Measurements from ENCODE around the gene ADD1.
A peak's percentile ranks its signal among the peaks of the same experiment; 100 is the strongest.

The ADD1 gene

DNA sequence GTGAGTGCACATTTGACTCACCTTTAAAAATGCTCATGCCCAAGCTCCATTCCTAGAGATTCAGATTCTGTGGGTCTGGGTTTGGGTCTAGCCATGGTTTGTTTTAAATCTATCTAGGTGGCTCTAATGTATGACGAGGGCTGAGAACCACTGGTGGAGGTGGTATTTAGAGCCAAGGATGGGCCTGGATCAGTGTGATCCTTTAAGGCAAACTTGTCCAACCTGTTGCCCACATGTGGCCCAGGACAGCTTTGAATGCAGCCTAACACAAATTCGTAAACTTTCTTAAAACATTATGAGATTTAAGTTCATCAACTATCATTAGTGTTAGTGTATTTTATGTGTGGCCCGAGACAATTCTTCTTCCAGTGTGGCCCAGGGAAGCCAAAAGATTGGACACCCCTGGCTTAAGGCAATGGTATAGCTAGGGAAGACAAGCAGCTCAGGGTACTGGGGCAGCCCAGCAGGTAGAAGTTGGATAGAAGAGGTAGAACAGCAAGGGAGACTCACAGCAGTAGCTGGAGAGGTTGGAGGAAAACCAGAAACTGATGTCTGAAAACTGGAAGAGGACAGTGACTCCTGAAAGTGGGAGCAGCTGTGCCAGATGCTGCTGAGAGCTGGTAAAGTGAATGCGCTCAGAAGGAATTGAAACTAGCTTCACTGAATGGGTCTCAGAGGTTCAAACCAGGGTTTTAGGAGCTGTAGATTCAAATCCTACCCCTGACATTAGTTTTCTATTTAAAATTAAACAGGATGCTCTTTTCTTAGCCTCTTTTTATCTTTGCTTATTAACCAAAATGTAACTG is 18.2 kb downstream of the ADD1 start:
- Histone ChIP-seq H3K36me3 (ENCODE audit: insufficient read depth, low read depth, low read length) (no peaks in the 10 kb centered on the region), H3K4me1 (ENCODE audit: insufficient read depth, low read length) (peaks cover 32% of the 10 kb centered on the region), H3K4me3 (ENCODE audit: low read length) (0 out of 2 replicates have a peak overlapping the region, but pooled peaks have one; percentile 0), H3K27ac (ENCODE audit: low read length) (no peak overlapping the region), H3K27me3 (ENCODE audit: insufficient read depth, low read length) (no peaks in the 10 kb centered on the region), H3K9ac (ENCODE audit: low read depth, low read length) (no peak overlapping the region), H3K9me3 (ENCODE audit: insufficient read depth, low read depth, low read length) (no peaks in the 10 kb centered on the region)

DNA sequence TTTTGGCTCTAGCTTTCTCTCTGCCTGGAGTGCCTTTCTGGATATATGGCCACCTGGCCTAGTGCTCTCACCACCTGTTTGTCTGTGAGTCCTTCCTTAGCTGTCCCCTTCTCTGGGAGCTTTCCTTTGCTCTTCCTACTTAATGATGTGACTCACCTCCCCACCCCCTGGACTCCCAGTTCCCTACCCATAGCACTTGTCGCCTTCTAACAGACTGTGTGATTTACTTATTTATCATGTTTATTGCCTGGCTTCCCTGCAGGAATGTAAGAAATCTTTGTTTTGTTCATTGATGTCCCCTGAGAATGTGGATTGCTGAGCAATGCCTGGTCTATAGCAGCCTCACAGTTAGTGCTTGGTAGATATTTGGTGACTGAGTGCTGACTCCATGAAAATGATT is 18.9 kb downstream of the ADD1 start:
- H3K9me3 ChIP-seq (ENCODE audit: insufficient read depth, low read depth, low read length) = no peaks in the 10 kb centered on the region
- H3K27ac ChIP-seq (ENCODE audit: low read length) = no peak overlapping the region
- H3K36me3 ChIP-seq (ENCODE audit: insufficient read depth, low read depth, low read length) = no peaks in the 10 kb centered on the region
- H3K4me3 ChIP-seq (ENCODE audit: low read length) = 0 out of 2 replicates have a peak overlapping the region, but pooled peaks have one; percentile 0
- H3K27me3 ChIP-seq (ENCODE audit: insufficient read depth, low read length) = no peaks in the 10 kb centered on the region
- H3K4me1 ChIP-seq (ENCODE audit: insufficient read depth, low read length) = peaks cover 38% of the 10 kb centered on the region
- H3K9ac ChIP-seq (ENCODE audit: low read depth, low read length) = no peak overlapping the region

DNA sequence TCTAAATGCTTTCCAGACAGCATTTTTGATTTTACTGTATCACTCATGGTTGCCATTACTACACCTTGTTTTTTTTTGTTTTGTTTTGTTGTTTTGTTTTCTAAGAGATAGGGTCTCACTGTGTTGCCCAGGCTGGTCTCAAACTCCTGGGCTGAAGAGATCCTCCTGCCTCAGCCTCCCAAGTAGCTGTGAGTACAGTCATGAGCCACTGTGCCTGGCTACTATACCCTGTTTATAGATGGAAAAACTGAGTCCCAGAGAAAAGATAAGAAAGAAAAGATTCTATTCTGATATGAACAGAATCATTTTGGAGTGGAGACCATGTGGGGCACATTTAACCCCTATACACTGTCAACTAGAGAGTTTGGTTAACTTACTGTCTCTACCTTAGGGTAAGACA is 20.0 kb downstream of the ADD1 start:
- Histone ChIP-seq H3K4me1 (ENCODE audit: insufficient read depth, low read length) (peaks cover 48% of the 10 kb centered on the region), H3K36me3 (ENCODE audit: insufficient read depth, low read depth, low read length) (no peaks in the 10 kb centered on the region), H3K27ac (ENCODE audit: low read length) (no peak overlapping the region), H3K4me3 (ENCODE audit: low read length) (no peak overlapping the region), H3K9ac (ENCODE audit: low read depth, low read length) (no peak overlapping the region), H3K27me3 (ENCODE audit: insufficient read depth, low read length) (no peaks in the 10 kb centered on the region), H3K9me3 (ENCODE audit: insufficient read depth, low read depth, low read length) (no peaks in the 10 kb centered on the region)

DNA sequence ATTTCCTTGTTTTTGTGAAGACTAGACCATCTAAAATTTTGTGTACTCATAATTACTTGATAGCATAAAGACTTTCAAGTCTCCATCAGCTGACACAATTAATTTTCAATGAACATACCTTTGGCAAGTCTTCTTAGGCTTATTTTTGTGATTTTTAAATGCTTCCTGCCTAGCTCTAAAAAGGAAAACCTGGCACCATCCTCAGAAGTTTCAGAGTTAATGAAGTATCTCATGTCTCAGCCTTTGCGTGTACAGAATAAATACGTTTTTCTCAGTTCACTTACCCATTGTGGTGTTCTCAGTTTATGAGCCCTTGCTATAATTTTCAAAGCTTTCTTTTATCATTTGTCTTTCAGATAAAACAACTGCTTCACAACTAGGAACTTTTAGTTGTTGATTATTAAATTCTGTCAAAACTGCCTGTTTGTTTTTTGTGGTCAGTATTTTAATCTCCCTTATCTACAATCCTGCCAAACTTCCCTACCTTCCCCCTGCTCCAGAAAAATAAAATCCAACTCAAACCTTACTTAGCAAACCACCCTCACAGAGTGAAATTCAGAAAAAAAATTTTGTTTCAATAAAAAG is 21.6 kb downstream of the ADD1 start:
- H3K9me3 ChIP-seq (ENCODE audit: insufficient read depth, low read depth, low read length) = no peaks in the 10 kb centered on the region
- no peak overlapping the region for H3K4me3 ChIP-seq (ENCODE audit: low read length)
- H3K4me1 ChIP-seq (ENCODE audit: insufficient read depth, low read length) = peaks cover 51% of the 10 kb centered on the region
- no peak overlapping the region for H3K27ac ChIP-seq (ENCODE audit: low read length)
- H3K9ac ChIP-seq (ENCODE audit: low read depth, low read length) = no peak overlapping the region
- no peaks in the 10 kb centered on the region for H3K36me3 ChIP-seq (ENCODE audit: insufficient read depth, low read depth, low read length)
- H3K27me3 ChIP-seq (ENCODE audit: insufficient read depth, low read length) = no peaks in the 10 kb centered on the region

DNA sequence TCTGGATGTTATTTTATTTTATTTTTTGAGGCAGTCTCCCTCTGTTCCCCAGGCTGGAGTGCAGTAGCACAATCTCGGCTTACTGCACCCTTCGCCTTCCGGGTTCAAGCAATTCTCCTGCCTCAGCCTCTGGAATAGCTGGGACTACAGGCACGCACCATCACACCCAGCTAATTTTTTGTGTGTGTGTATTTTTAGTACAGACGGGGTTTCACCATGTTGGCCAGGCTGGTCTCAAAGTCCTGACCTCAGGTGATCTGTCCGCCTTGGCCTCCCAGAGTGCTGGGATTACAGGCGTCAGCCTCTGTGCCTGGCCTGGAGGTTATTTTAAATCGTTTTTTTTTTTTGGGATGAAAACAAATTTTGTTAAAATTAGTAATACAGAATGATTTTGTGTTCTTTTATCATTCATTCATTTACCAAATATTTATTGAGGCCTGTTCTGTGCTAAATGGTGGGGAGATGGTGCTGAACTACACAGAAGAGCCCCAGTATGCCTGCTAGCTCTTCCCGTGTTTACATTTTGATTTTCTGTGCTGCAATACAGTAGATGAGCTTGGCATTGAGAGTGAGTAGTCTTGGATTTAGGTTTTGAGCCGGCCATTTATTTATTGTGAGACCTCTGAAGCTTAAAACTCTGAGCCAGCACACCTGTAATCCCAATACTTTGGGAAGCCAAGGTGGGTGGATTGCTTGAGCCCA is 22.7 kb downstream of the ADD1 start:
- peaks cover 42% of the 10 kb centered on the region for H3K4me1 ChIP-seq (ENCODE audit: insufficient read depth, low read length)
- no peak overlapping the region for H3K4me3 ChIP-seq (ENCODE audit: low read length)
- no peak overlapping the region for H3K27ac ChIP-seq (ENCODE audit: low read length)
- no peaks in the 10 kb centered on the region for H3K36me3 ChIP-seq (ENCODE audit: insufficient read depth, low read depth, low read length)
- H3K27me3 ChIP-seq (ENCODE audit: insufficient read depth, low read length) = no peaks in the 10 kb centered on the region
- H3K9me3 ChIP-seq (ENCODE audit: insufficient read depth, low read depth, low read length) = no peaks in the 10 kb centered on the region
- H3K9ac ChIP-seq (ENCODE audit: low read depth, low read length) = no peak overlapping the region

DNA sequence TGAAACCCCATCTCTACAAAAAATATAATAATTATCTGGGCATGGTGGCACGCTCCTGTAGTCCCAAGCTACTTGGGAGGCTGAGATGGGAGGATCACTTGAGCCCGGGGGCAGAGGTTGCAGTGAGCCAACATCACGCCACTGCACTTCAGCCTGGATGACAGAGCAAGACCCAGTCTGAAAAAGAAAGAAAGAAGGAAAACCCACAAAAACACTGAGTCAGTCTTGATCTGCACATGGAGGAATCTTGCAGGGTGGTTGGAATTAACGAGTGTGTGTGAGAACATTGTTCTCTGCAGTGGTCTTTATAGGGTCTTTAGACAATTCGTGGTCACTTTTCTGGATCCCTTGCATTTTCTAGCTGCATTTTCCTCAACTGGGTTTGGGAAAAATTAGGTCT is 23.2 kb downstream of the ADD1 start:
- Histone ChIP-seq H3K4me3 (ENCODE audit: low read length) (no peak overlapping the region), H3K36me3 (ENCODE audit: insufficient read depth, low read depth, low read length) (no peaks in the 10 kb centered on the region), H3K9me3 (ENCODE audit: insufficient read depth, low read depth, low read length) (no peaks in the 10 kb centered on the region), H3K4me1 (ENCODE audit: insufficient read depth, low read length) (peaks cover 36% of the 10 kb centered on the region; the same call in 1 of the 2 replicates), H3K9ac (ENCODE audit: low read depth, low read length) (no peak overlapping the region), H3K27ac (ENCODE audit: low read length) (no peak overlapping the region), H3K27me3 (ENCODE audit: insufficient read depth, low read length) (no peaks in the 10 kb centered on the region)

DNA sequence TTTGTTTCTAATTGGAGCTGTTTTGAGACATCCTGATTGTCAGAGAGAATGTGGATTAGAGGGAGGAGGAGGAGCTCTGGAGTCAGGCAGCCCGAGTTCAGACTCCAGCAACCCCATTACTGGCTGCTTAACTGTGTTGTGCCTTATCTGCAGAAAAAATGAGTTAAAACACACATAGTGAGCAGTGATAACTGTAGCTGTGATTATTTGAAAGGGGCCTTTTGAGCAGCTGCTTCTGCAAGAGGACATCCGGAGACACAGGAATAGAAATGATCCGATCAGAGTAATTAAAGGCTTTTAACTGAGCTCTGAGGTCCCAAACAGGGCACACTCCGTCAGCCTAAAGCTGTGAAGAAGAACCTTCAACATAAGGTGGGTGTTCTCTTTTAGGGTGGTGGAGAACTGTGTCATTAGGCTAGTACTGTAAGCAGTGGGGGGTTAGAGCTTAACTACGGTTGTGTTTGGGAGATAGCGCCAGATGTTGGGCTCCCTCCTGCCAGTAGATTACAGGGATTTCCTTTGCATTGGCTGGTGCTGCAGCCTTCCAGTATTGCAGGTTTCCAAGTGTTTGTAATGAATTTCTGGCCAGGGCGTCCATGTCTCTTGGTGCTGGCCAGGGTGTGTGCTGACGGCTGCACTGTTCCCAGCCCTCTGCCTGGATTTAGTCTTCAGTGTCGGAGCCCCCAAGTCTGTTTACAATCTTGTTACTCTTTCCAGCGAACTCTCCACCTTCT is 24.3 kb downstream of the ADD1 start:
- Histone ChIP-seq H3K9ac (ENCODE audit: low read depth, low read length) (peak overlapping the region; percentile 44), H3K27me3 (ENCODE audit: insufficient read depth, low read length) (no peaks in the 10 kb centered on the region), H3K27ac (ENCODE audit: low read length) (no peak overlapping the region), H3K4me3 (ENCODE audit: low read length) (peak overlapping the region; percentile 26), H3K36me3 (ENCODE audit: insufficient read depth, low read depth, low read length) (no peaks in the 10 kb centered on the region), H3K9me3 (ENCODE audit: insufficient read depth, low read depth, low read length) (no peaks in the 10 kb centered on the region), H3K4me1 (ENCODE audit: insufficient read depth, low read length) (peaks cover 27% of the 10 kb centered on the region; the same call in 1 of the 2 replicates)

DNA sequence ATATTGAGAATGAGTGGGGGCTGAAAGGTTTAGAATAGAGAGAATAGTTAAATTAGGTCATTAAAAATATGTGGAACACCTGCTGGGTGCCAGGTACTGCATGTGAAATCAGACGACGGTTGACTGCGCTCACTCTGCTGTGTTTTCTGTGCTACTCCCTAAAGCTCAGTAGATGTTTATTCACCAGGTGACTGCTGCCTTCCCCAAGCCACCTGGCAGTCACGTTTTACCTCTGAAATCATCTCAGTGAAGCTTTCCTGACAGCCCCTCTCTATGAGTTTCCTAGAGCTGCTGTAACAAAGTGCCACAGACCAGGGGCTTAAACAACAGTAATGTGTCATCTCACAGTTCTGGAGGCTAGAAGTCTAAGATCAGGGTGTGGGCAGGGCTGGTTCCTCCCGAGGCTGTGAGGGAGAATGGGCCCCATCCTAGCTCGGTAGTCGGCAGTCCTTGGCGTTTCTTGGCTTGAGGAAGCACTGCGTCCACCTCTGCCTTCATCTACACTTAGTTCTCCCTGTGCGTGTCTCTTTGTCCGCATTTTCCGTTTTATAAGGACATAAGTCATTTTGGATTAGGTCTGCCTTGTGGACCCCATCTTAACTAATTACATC is 25.3 kb downstream of the ADD1 start:
- Histone ChIP-seq H3K4me1 (ENCODE audit: insufficient read depth, low read length) (peaks cover 27% of the 10 kb centered on the region; the same call in 1 of the 2 replicates), H3K4me3 (ENCODE audit: low read length) (no peak overlapping the region), H3K9me3 (ENCODE audit: insufficient read depth, low read depth, low read length) (no peaks in the 10 kb centered on the region), H3K9ac (ENCODE audit: low read depth, low read length) (0 out of 2 replicates have a peak overlapping the region, but pooled peaks have one; percentile 44), H3K36me3 (ENCODE audit: insufficient read depth, low read depth, low read length) (no peaks in the 10 kb centered on the region), H3K27me3 (ENCODE audit: insufficient read depth, low read length) (no peaks in the 10 kb centered on the region), H3K27ac (ENCODE audit: low read length) (no peak overlapping the region)

DNA sequence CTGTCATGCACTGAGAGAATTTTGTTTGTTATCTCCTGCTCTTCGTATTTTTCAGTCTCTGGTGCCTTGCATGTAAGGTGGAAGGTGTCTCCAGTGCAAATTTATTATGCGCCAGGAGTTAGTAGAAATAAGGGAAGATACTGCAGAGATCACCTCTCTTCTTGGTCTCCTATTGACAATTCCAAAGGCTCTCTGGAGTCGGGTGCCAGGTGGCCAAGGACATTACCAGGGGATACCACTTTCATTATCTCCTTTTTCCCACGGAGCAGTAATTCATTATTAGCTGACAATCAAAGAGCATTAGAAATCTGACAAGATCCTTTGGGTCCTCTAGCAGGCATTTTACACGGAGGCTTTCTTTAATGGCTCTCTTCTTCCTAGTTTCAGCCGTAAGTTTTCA is 26.0 kb downstream of the ADD1 start:
- H3K9ac ChIP-seq (ENCODE audit: low read depth, low read length) = no peak overlapping the region
- no peaks in the 10 kb centered on the region for H3K36me3 ChIP-seq (ENCODE audit: insufficient read depth, low read depth, low read length)
- no peak overlapping the region for H3K4me3 ChIP-seq (ENCODE audit: low read length)
- H3K9me3 ChIP-seq (ENCODE audit: insufficient read depth, low read depth, low read length) = no peaks in the 10 kb centered on the region
- H3K27me3 ChIP-seq (ENCODE audit: insufficient read depth, low read length) = no peaks in the 10 kb centered on the region
- H3K27ac ChIP-seq (ENCODE audit: low read length) = no peak overlapping the region
- peaks cover 25% of the 10 kb centered on the region; the same call in 1 of the 2 replicates for H3K4me1 ChIP-seq (ENCODE audit: insufficient read depth, low read length)

DNA sequence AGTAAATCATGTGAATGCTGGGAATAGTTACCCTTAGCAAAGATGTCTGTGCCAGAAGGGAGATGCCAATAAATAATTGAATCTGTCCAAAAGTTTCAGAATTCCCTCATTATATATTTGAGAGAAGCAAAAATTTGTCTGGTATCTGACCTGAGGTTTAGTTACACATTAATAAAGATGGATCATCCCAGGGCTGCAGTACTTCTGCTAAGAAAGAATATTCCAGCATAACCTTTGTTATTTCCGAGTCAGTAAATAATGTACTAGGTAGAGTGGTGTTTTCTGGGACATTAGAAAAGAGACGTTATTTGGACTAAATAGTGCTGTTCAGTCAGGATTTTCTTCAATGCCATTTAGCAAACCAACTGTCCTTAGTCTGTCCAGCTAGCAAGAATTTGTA is 26.4 kb downstream of the ADD1 start:
- 0 out of 2 replicates have a peak, but pooled peaks cover under 1% of the 10 kb centered on the region for H3K36me3 ChIP-seq (ENCODE audit: insufficient read depth, low read depth, low read length)
- no peak overlapping the region for H3K27ac ChIP-seq (ENCODE audit: low read length)
- H3K4me1 ChIP-seq (ENCODE audit: insufficient read depth, low read length) = peaks cover 30% of the 10 kb centered on the region; the same call in 1 of the 2 replicates
- no peaks in the 10 kb centered on the region for H3K9me3 ChIP-seq (ENCODE audit: insufficient read depth, low read depth, low read length)
- no peak overlapping the region for H3K9ac ChIP-seq (ENCODE audit: low read depth, low read length)
- no peak overlapping the region for H3K4me3 ChIP-seq (ENCODE audit: low read length)
- H3K27me3 ChIP-seq (ENCODE audit: insufficient read depth, low read length) = no peaks in the 10 kb centered on the region

DNA sequence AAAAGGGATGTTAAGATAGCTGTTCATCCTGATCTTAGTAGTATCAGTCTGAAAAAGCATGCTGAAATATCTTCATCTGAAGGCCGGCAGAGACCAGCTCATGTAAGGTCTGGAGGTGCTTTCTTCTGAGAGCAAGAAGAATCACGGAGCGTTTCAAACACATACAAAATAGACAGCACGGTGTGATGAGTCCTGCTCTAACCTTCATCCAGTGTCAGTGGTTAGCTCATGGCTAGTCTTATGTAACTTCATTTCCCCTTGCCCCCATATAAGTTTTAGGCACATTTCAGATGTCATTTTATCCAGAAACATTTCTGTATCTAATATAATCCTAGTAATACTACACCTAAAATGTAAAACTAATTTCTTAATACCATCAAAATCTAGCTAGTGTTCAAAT is 27.8 kb downstream of the ADD1 start:
- Histone ChIP-seq H3K4me3 (ENCODE audit: low read length) (no peak overlapping the region), H3K9me3 (ENCODE audit: insufficient read depth, low read depth, low read length) (no peaks in the 10 kb centered on the region), H3K27ac (ENCODE audit: low read length) (no peak overlapping the region), H3K27me3 (ENCODE audit: insufficient read depth, low read length) (no peaks in the 10 kb centered on the region), H3K9ac (ENCODE audit: low read depth, low read length) (no peak overlapping the region), H3K4me1 (ENCODE audit: insufficient read depth, low read length) (peaks cover 30% of the 10 kb centered on the region; the same call in 1 of the 2 replicates), H3K36me3 (ENCODE audit: insufficient read depth, low read depth, low read length) (peaks cover 11% of the 10 kb centered on the region; the same call in 1 of the 2 replicates)
